Airway epithelial cell (primary cell): ENCODE measurements around the gene RAB31. TPM values are rescaled to one million over a fixed set of nuclear protein-coding genes. Genes with fewer than 3 reads are reported as not detected.

ENCODE experiments used
- total RNA-seq: library from RNA; depleted of rRNA; stranded (reverse); fragments of >200 nt; gene quantifications from 2 replicates; pipeline ENCODE4 v1.2.3, GENCODE V29; 2015

The RAB31 gene, protein sequence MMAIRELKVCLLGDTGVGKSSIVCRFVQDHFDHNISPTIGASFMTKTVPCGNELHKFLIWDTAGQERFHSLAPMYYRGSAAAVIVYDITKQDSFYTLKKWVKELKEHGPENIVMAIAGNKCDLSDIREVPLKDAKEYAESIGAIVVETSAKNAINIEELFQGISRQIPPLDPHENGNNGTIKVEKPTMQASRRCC
- total RNA-seq, result 25.0 and 26.0 TPM in 2 replicates

DNA sequence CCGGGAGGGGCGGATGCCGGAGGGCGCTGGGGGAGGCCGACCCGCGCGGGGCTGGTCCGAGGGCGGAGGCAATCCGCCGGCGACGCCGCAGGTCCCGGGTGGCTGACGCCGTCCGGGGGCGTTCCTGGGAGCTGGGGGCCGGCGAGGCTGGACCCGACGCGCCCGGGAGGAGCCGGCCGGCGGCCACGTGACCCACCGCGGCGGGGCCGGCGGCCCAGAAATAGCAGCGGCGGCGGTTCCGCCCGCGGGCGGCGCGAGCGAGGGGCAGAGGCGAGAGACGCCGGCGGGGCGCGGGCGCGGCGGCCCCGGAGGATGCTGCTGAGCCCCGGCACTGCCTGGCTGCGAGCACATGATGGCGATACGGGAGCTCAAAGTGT, at the start of gene RAB31:
RAB31 (plus strand) TSS at position 245 of the 377 bp plus-strand sequence; CDS start at position 350, 105 bp downstream.

DNA sequence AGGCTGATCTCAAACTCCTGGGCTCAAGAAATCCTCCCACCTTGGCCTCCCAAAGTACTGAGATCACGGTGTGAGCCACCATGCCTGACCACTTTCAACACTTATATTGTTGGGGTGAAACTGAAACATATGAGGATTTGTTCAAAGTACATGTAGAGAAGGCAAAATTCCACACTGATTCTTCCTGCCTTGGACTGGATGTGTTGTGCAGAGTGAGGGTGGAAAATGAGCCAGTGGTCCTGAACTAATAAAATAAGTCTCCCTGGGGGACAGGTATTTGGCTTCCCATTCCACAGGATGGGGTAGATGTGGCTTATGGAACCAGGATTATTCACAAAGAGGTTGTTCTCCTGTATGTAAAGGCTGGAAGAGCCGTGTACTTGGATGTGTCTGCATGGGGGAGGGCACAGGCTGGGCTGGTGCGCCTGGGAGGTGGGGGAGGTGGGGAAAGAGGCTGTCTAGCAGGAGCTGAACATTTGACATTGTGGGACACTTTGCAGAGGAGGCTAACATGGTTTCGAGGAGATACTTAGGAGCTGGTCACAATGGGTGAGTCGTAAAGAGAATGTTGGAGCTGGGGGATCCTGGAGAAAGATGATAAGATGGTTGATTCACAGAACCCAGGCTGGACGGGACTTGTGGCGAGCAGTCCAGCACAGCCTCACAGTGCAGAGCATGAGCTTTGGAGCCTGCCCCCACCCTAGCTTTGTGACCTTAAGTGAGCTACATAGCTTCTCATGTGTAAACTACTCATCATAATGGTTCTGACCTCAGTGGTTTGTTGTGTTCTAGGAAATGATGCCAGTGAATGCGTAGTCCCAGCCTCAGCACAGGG, 177.3 kb downstream of the RAB31 start, which contains the start of gene TXNDC2:
TXNDC2 (plus strand) TSS at position 804 of the 835 bp plus-strand sequence. CDS start 708 bp downstream, outside the sequence.

Other genes starting within 250 kb of the RAB31 start
- gene RALBP1, start 232.8 kb upstream of the RAB31 start, total RNA-seq, result 54.2 and 67.6 TPM in 2 replicates
- 83.0 and 101 TPM in 2 replicates for gene PPP4R1, start 93.7 kb upstream of the RAB31 start, total RNA-seq
- 0.07 TPM in 1 of 2 replicates, not detected in the other for gene TXNDC2, start 177.7 kb downstream of the RAB31 start, total RNA-seq
- 153 and 170 TPM in 2 replicates for gene VAPA, start 205.7 kb downstream of the RAB31 start, total RNA-seq